Heart left ventricle (tissue), 16 donors: ENCODE results near the gene PRKN. TPM values are rescaled to one million over a fixed set of nuclear protein-coding genes. Genes with fewer than 3 reads are reported as not detected.

ENCODE experiments used
- ATAC-seq, 4 donors: fragments of 200-7000 bp; cut with Tn5 transposase; one replicate each; pipeline ENCODE4 v1.9.1; 2020 to 2022; ENCODE audit warnings: moderate library complexity in 4 of 4, mild to moderate bottlenecking in 3 of 4, moderate number of reproducible peaks in 1 of 4
- DNase-seq, 5 donors: peaks; one replicate each; pipeline ENCODE4 v3.0.0-alpha.2; 2020
- H3K27ac ChIP-seq, 12 donors: fragments of 200-600 bp; sonication (generic) in 4 of 12; one replicate each; pipeline versions ENCODE4 v1.5.0 to v1.8.0; 2016 to 2022; ENCODE audit warnings: mild to moderate bottlenecking in 2 of 12
- H3K27me3 ChIP-seq, 9 donors: fragments of 200-600 bp; sonication (generic) in 2 of 9; one replicate each; pipeline versions ENCODE4 v1.5.1 to v1.8.0; 2016 to 2022; ENCODE audit warnings: mild to moderate bottlenecking in 3 of 9
- H3K36me3 ChIP-seq, 9 donors: fragments of 200-600 bp; sonication (generic) in 2 of 9; one replicate each; pipeline versions ENCODE4 v1.5.0 to v1.8.0; 2018 to 2022; ENCODE audit warnings: mild to moderate bottlenecking in 2 of 9
- H3K4me1 ChIP-seq, 12 donors: fragments of 200-600 bp; sonication (generic) in 4 of 12; one replicate each; pipeline versions ENCODE4 v1.5.0 to v1.8.0; 2016 to 2022; ENCODE audit warnings: mild to moderate bottlenecking in 3 of 12
- H3K4me3 ChIP-seq, 12 donors: fragments of 200-600 bp; sonication (generic) in 4 of 12; one replicate each; pipeline versions ENCODE4 v1.5.0 to v1.8.0; 2017 to 2022; ENCODE audit warnings: mild to moderate bottlenecking in 9 of 12, moderate library complexity in 4 of 12
- H3K9me3 ChIP-seq, 12 donors: fragments of 200-600 bp; sonication (generic) in 4 of 12; one replicate each; pipeline versions ENCODE4 v1.5.0 to v1.8.0; 2016 to 2022; ENCODE audit warnings: mild to moderate bottlenecking in 1 of 12
- CTCF ChIP-seq, 12 donors: fragments of 200-600 bp; sonication (generic) in 4 of 12; IDR thresholded peaks; one replicate each; pipeline versions ENCODE4 v1.5.0 to v1.8.0; 2018 to 2022; ENCODE audit warnings: antibody characterized with exemption in 12 of 12, mild to moderate bottlenecking in 5 of 12
- POLR2A ChIP-seq, 2 donors: fragments of 450-650 bp; IDR thresholded peaks; one replicate each; pipeline ENCODE4 v1.6.1; 2017; ENCODE audit warnings: antibody characterized with exemption in 2 of 2, mild to moderate bottlenecking in 2 of 2, moderate library complexity in 2 of 2
- WGBS, 4 donors: extraction: QIAGEN DNeasy Blood & Tissue Kit in 2 of 4; methylation state at CpG; one replicate each; pipeline versions ENCODE4 v1.1.5 to v1.1.7; 2013 to 2018; 5-methylcytosine and 5-hydroxymethylcytosine counted together
- intact Hi-C, 10 donors: fragments of 100-400 bp; cut with DNase I; formaldehyde crosslinking; loops; one replicate each; pipeline versions ENCODE4 v1.11.1 to v1.14.2; 2022
- polyA plus RNA-seq, 2 donors: library from polyadenylated mRNA; stranded (reverse); fragments of 200-250 nt; gene quantifications; one replicate each; pipeline ENCODE4 v1.2.3, GENCODE V29; 2013
- total RNA-seq, 9 donors: library from RNA; depleted of rRNA in 2 of 9; stranded (reverse); fragments of >200 nt in 2 of 9; fragmentation: NEBNext Ultra II Directional in 3 of 9; extraction: Animal tissue kit (Norgen Biotek cat#: 25700) in 3 of 9; gene quantifications; one replicate each; pipeline versions ENCODE4 v1.1.0 to v1.2.4, GENCODE V29; 2016 to 2023
- donor health status: ischemic (EF 13 %, LVEDD 7.1; RV severe dilation, severe dysfunction).
- donor health status: healthy with polysubstance abuse.
- donor health status: DM: no; HTN: yes; CAD: no.
- donor health status: DM: no; HTN: no; CAD: no.
- donor health status: ischemic (EF 25% LVEDD 6.9; RV normal size, moderate dysfunction).
- donor health status: ischemic (EF 25% LVEDD 5.7; RV mildly dilated, moderate dysfunction).
- donor health status: healthy.
- donor health status: DM: yes; HTN: yes; CAD: no.
- donor health status: ischemic (EF 35%, LVEDD 5.7; RV mildly dilated, moderate dysfunction).
- donor health status: nonischemic (EF 11% LVEDD 7.7; RV severe dilation, severe dysfunction).
- donor health status: DM: yes; HTN: yes; CAD: no.
- donor health status: PGD.
- donor health status: ischemic (EF 29% LVEDD 5.4; RV normal size, mild dysfunction).
- donor health status: nonischemic (EF 23%, LVEDD 6.1; RV moderate dilation, normal function).

PRKN gene
- total and polyA plus RNA-seq, 11 donors: 3.4 to 32.5 (median 21.2) TPM

GRCh38 chr6:161772176-161772575 lies 955.4 kb downstream of the PRKN start:
- Histone ChIP-seq H3K27ac (no peak overlapping the region), H3K9me3 (no peaks in the 10 kb centered on the region), H3K4me3 (no peak overlapping the region), H3K36me3 (no peaks in the 10 kb centered on the region), H3K27me3 (no peaks in the 10 kb centered on the region), H3K4me1 (peaks cover 0 to 11% (median 5%) of the 10 kb centered on the region in 12 donors)
- ATAC-seq (no peak), DNase-seq (no peak)
- intact Hi-C loops: no loop called here
- TF ChIP-seq CTCF (IDR thresholded peaks at IDR 0.05) (no peak), POLR2A (IDR thresholded peaks at IDR 0.05) (no peak)
- 93 to 99% (median 95%) methylated on average over 7 of the region's 7 CpGs for WGBS, 4 donors

GRCh38 chr6:161761966-161762365 lies 965.6 kb downstream of the PRKN start:
- no peaks in the 10 kb centered on the region for H3K36me3 ChIP-seq
- TF ChIP-seq CTCF (IDR thresholded peaks at IDR 0.05) (no peak), POLR2A (IDR thresholded peaks at IDR 0.05) (no peak)
- no peak overlapping the region for H3K27ac ChIP-seq
- no peak for ATAC-seq
- DNase-seq: no peak
- no peaks in the 10 kb centered on the region for H3K27me3 ChIP-seq
- no peaks in the 10 kb centered on the region for H3K9me3 ChIP-seq
- 86 to 92% (median 90%) methylated on average over 6 of the region's 6 CpGs for WGBS, 4 donors
- H3K4me3 ChIP-seq: no peak overlapping the region
- intact Hi-C loops: no loop called here
- no peaks in the 10 kb centered on the region for H3K4me1 ChIP-seq

DNA sequence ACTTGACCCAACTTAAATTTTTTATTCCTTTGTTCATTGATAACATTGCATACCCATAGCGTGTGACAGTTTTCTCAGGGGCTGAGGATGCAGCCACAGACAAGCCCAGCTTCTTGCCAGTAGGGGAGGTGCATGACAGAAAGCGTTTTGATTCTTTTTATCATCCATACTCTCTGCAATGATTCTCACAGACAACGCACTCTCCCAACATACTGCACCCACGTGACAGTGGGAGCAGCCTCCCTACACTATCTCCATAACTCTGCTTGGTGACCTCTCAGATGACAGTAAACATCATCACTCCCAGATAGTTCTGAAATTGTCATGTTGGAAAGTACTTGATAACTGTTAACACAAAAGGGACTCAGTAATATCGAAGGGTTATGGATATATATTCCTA lies 972.5 kb downstream of the PRKN start:
- Histone ChIP-seq H3K27me3 (no peaks in the 10 kb centered on the region), H3K4me3 (no peak overlapping the region), H3K9me3 (no peaks in the 10 kb centered on the region), H3K36me3 (no peaks in the 10 kb centered on the region), H3K27ac (no peak overlapping the region), H3K4me1 (no peaks in the 10 kb centered on the region)
- intact Hi-C loops: loop anchor here in 1 of 10 donors (10.0 kb wide), 1 partner anchor 420 kb away; no protein-coding TSS in a partner anchor
- 64 to 74% (median 69%) methylated on average over 5 of the region's 5 CpGs for WGBS, 4 donors
- DNase-seq (no peak), ATAC-seq (no peak)
- no peak for TF ChIP-seq CTCF (IDR thresholded peaks at IDR 0.05)
- TF ChIP-seq POLR2A (IDR thresholded peaks at IDR 0.05): no peak

DNA sequence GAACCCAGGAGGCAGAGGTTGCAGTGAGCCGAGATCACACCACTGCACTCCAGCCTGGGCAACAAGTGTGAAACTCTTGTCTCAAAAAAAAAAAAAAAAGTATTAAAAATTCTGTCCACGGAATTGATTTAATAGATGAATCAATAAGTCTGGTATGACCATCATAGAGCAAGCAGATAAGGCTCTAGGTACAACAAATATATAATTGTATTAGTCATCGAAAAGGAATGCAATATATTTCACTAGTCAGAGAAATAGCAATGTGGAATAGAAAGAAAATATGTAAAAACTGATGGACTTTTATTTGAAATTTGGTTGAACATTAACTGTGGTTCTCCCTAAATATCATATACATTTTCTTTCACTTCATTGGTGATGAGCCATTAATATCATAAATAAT lies 976.9 kb downstream of the PRKN start:
- WGBS, 4 donors: 92 to 95% (median 93%) methylated on average over 3 of the region's 3 CpGs
- TF ChIP-seq POLR2A (IDR thresholded peaks at IDR 0.05) (no peak), CTCF (IDR thresholded peaks at IDR 0.05) (no peak)
- no peak overlapping the region for H3K4me3 ChIP-seq
- H3K27me3 ChIP-seq: no peaks in the 10 kb centered on the region
- H3K9me3 ChIP-seq: no peaks in the 10 kb centered on the region
- H3K4me1 ChIP-seq: no peaks in the 10 kb centered on the region
- ATAC-seq (no peak), DNase-seq (no peak)
- intact Hi-C loops: loop anchor here in 1 of 10 donors (10.0 kb wide), 1 partner anchor 424 kb away; no protein-coding TSS in a partner anchor
- H3K36me3 ChIP-seq: no peaks in the 10 kb centered on the region
- H3K27ac ChIP-seq: no peak overlapping the region
